ENCODE data around the gene MAN2A1.

- TF ChIP-seq CTCF (conservative IDR thresholded peaks at IDR 0.05 in 1 of 2, IDR thresholded peaks at IDR 0.05 in 1 of 2; ENCODE audit: extremely low read depth in 1 of 2, insufficient read depth in 1 of 2, low read depth in 1 of 2, low read length in 2 of 2) (no peak), EZH2 (IDR thresholded peaks at IDR 0.05; ENCODE audit: borderline replicate concordance, low read length) (no peak)
These were observed 127.0 kb downstream of the MAN2A1 start for GRCh38 chr5:109816732-109817131.

Data from mammary epithelial cell (primary cell).